22Rv1 (cell line): ENCODE results near the gene ZNF813.

ENCODE experiments used
- H3K27ac ChIP-seq: fragments of 450-650 bp; 2 replicates; pipeline ENCODE4 v1.5.1; 2017
- CTCF ChIP-seq: fragments of 450-650 bp; IDR thresholded peaks from 2 replicates; pipeline ENCODE4 v1.5.1; 2017; ENCODE audit warnings: mild to moderate bottlenecking
- ZFX ChIP-seq: fragments of 450-650 bp; IDR thresholded peaks from 2 replicates; pipeline ENCODE4 v1.6.1; 2017; ENCODE audit warnings: antibody characterized with exemption, borderline replicate concordance

The ZNF813 gene

DNA sequence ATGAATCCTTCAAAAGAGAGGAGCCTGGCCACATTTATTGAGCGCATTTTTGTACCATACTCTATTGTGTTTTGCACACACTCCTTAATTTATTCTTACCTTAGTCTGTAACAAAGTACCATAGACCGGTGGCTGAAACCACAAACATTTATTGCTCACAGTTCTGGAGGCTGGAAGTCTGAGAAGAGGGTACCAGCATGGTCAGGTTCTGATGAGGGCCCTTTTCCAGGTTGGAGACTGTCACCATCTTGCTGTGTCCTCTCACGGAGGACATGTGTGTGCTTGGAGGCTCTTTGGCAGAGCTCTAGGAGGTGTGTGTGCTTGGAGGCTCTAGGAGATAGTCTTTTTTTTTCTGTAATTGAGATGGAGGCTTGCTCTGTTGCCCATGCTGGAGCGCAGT is 72.6 kb downstream of the ZNF813 start:
- TF ChIP-seq ZFX (no peak), CTCF (no peak)
- no peak overlapping the region for H3K27ac ChIP-seq

DNA sequence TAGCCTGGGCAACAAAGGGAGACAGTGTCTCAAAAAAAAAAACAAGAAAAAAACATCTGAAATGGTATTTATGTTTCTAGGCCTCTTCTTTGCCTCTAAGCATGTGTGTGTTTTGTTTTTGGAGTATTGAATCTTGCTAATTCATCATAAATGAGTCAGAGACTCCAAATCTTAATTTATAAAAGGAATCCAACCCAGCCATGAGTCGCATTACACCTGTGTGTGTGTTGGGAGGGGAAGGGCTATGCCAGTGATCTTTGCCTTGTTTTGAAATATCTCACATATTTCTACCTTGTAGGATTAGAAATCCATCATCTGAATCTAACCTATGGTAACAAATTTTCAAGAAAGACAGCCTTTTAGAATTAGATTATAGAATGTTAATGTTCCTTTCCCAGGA is 74.4 kb downstream of the ZNF813 start:
- no peak for TF ChIP-seq CTCF
- TF ChIP-seq ZFX: no peak
- H3K27ac ChIP-seq: no peak overlapping the region

DNA sequence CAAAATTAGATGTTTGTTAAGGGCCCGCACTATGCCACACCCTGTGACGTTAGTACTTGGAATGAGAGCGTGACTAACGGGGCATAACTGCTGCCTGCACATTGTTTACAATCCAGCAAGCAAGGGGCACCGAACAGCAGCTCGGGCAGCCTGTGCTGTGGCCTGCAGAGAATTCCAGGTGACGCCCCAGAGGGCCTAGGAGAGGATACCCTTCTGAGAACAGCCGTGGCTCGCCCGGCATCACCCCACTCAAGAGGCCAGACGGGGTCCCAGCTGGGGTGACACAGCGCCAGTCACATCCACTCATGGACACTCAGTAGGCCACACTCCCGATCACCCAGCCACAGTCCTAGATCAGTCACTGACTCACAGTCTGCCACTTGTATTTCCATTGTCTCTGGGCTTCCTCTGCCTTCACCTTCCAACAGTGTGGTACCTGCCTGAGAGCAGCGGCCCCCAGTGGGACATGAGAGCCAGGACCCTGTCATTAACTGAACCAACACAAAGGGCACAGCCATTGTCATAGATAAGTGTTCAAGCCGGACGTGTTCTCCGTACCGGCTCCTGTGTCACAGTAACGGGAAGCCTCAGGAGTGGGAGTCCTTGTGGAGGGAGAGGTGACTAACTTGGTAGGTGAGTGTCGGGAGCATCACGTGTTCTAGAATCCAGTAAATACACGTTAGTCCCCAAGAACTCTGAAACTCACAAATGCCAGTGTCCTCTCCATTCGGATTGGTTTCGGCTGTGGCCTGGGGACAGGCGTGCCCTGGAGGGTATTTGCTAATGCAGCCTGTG is 77.9 kb downstream of the ZNF813 start:
- H3K27ac ChIP-seq: no peak overlapping the region
- TF ChIP-seq ZFX (no peak), CTCF (no peak)
